B cell (primary cell): ENCODE data around the gene SLC37A1. TPM values are rescaled to one million over a fixed set of nuclear protein-coding genes. Genes with fewer than 3 reads are reported as not detected.

Source experiments
- ATAC-seq: fragments of 200-7000 bp; cut with Tn5 transposase; one replicate; pipeline ENCODE4 v1.10.0; 2021; ENCODE audit warnings: low read depth, mild to moderate bottlenecking, moderate number of reproducible peaks, moderate library complexity
- CTCF ChIA-PET: fragments of 350-600 bp; sonication (Branson Sonifier 250); formaldehyde crosslinking; loops from one replicate; lab custom pipeline; 2021; ENCODE audit warnings: antibody characterized with exemption, inconsistent platforms; lab: Charles Lee
- POLR2A ChIA-PET: fragments of 350-600 bp; sonication (Branson Sonifier 250); formaldehyde crosslinking; loops from one replicate; lab custom pipeline; 2021; ENCODE audit warnings: antibody characterized with exemption; lab: Charles Lee
- DNase-seq: peaks from one replicate; pipeline ENCODE4 v3.0.0; 2013
- H2AFZ ChIP-seq: 2 replicates; pipeline ENCODE4 v1.6.1; 2012; ENCODE audit warnings: mild to moderate bottlenecking, low read depth, low read length; ENCODE audit not compliant: insufficient read depth, poor library complexity, severe bottlenecking
- H3K27ac ChIP-seq, 2 donors: 1 replicate in 1 of 2; 2 replicates in 1 of 2; pipeline ENCODE4 v1.5.1; 2012 to 2013; ENCODE audit warnings: low read length in 2 of 2, mild to moderate bottlenecking in 2 of 2, moderate library complexity in 1 of 2
- H3K27me3 ChIP-seq, 4 experiments: fragments of 200-600 bp in 1 of 4; sonication (generic) in 1 of 4; replicated peaks in 1 of 4; 1 replicate in 2 of 4; 2 replicates in 2 of 4; pipeline versions ENCODE4 v1.6.1 to v1.7.0; 2013 to 2016; ENCODE audit warnings: low read length in 3 of 4, mild to moderate bottlenecking in 2 of 4, mixed read lengths in 1 of 4, moderate library complexity in 1 of 4; ENCODE audit not compliant: insufficient read depth in 4 of 4, control insufficient read depth in 3 of 4; ENCODE audit errors: control extremely low read depth in 1 of 4
- H3K36me3 ChIP-seq, 2 experiments: replicated peaks in 1 of 2; 1 replicate in 1 of 2; 2 replicates in 1 of 2; pipeline versions ENCODE4 v1.6.1 to v1.7.1; 2013; ENCODE audit warnings: low read length in 1 of 2; ENCODE audit not compliant: insufficient read depth in 2 of 2, control insufficient read depth in 1 of 2; ENCODE audit errors: control extremely low read depth in 1 of 2, extremely low read depth in 1 of 2
- H3K4me1 ChIP-seq, 2 donors: fragments of 200-600 bp in 1 of 2; sonication (generic) in 1 of 2; 1 replicate in 1 of 2; 2 replicates in 1 of 2; pipeline versions ENCODE4 v1.5.1 to v1.6.1; 2013 to 2017; ENCODE audit warnings: low read length in 2 of 2; ENCODE audit not compliant: control insufficient read depth in 2 of 2, insufficient read depth in 2 of 2
- H3K4me2 ChIP-seq: replicated peaks from 2 replicates; pipeline ENCODE3; 2012; ENCODE audit warnings: mild to moderate bottlenecking, low read depth, low read length; ENCODE audit not compliant: poor library complexity, severe bottlenecking
- H3K4me3 ChIP-seq, 5 experiments: fragments of 200-600 bp in 1 of 5; sonication (generic) in 1 of 5; 1 replicate in 3 of 5; 2 replicates in 2 of 5; pipeline versions ENCODE4 v1.5.1 to v1.7.0; 2011 to 2016; ENCODE audit warnings: low read length in 4 of 5, mild to moderate bottlenecking in 4 of 5, low read depth in 2 of 5, control low read depth in 1 of 5, moderate library complexity in 1 of 5; ENCODE audit not compliant: insufficient read depth in 1 of 5; ENCODE audit errors: control extremely low read depth in 1 of 5, extremely low read depth in 1 of 5
- H3K79me2 ChIP-seq: fragments of 200-600 bp; sonication (generic); one replicate; pipeline ENCODE4 v1.6.0; 2016; ENCODE audit warnings: low read length; ENCODE audit not compliant: control insufficient read depth, insufficient read depth
- H3K9ac ChIP-seq: fragments of 200-600 bp; sonication (generic); 2 replicates; pipeline ENCODE4 v1.6.1; 2017; ENCODE audit warnings: mild to moderate bottlenecking, low read length, moderate library complexity
- H3K9me3 ChIP-seq, 3 donors: one replicate each; pipeline versions ENCODE4 v1.6.1 to v1.7.1; 2013; ENCODE audit warnings: low read length in 2 of 3; ENCODE audit not compliant: control insufficient read depth in 2 of 3, insufficient read depth in 1 of 3; ENCODE audit errors: control extremely low read depth in 1 of 3
- H4K20me1 ChIP-seq: 2 replicates; pipeline ENCODE4 v1.6.0; 2012; ENCODE audit warnings: mild to moderate bottlenecking, low read length; ENCODE audit not compliant: insufficient read depth, control insufficient read depth, poor library complexity, severe bottlenecking
- H3K27ac Mint-ChIP-seq: one replicate; pipeline ENCODE4 v1.8.0; 2021; ENCODE audit warnings: mixed read lengths
- H3K27me3 Mint-ChIP-seq: one replicate; pipeline ENCODE4 v1.8.0; 2021; ENCODE audit warnings: mixed read lengths
- H3K4me1 Mint-ChIP-seq: one replicate; pipeline ENCODE4 v1.8.0; 2021; ENCODE audit warnings: mixed read lengths
- H3K4me3 Mint-ChIP-seq: one replicate; pipeline ENCODE4 v1.8.0; 2021; ENCODE audit warnings: mixed read lengths
- H3K9me3 Mint-ChIP-seq: one replicate; pipeline ENCODE4 v1.8.0; 2022; ENCODE audit warnings: mixed read lengths; ENCODE audit not compliant: insufficient read depth
- CTCF ChIP-seq: fragments of 200-600 bp; IDR thresholded peaks from one replicate; pipeline ENCODE4 v1.8.0; 2022; ENCODE audit warnings: antibody characterized with exemption, mild to moderate bottlenecking
- EZH2 ChIP-seq: IDR thresholded peaks from 2 replicates; pipeline ENCODE4 v1.6.1; 2012; ENCODE audit warnings: borderline replicate concordance, low read depth, mild to moderate bottlenecking, moderate library complexity, low read length; ENCODE audit not compliant: insufficient read depth, poor library complexity, severe bottlenecking
- WGBS: methylation state at CpG from one replicate; pipeline ENCODE4 v1.1.5; 2013; ENCODE audit warnings: missing lambda C conversion rate; ENCODE audit not compliant: insufficient coverage; 5-methylcytosine and 5-hydroxymethylcytosine counted together
- intact Hi-C: fragments of 100-400 bp; cut with micrococcal nuclease; formaldehyde crosslinking; loops from one replicate; pipeline ENCODE4 v1.10.0; 2022
- polyA plus RNA-seq: library from polyadenylated mRNA; depleted of rRNA; stranded (reverse); fragments of >200 nt; gene quantifications from 2 replicates; pipeline ENCODE4 v1.2.3, GENCODE V29; 2012
- total RNA-seq, 2 donors: library from RNA; stranded (reverse); fragments of 120-200 nt in 1 of 2; gene quantifications; 1 replicate in 1 of 2; 2 replicates in 1 of 2; pipeline versions ENCODE4 v1.2.3 to v1.2.4, GENCODE V29; 2013 to 2022

Gene SLC37A1
- total and polyA plus RNA-seq, 2 donors (not counting 1 experiment from before 2014, with no cell fraction given): 38.1 to 60.2 TPM

- DNase-seq: no peak
- Histone ChIP-seq H3K79me2 (no peaks in the 10 kb centered on the region), H3K4me3 (no peak overlapping the region), H3K27ac (no peak overlapping the region), H3K27me3 (peaks cover 0 to 18% (median under 1%) of the 10 kb centered on the region in 4 experiments), H3K4me1 (peaks cover 0 to 3% of the 10 kb centered on the region in 2 donors), H3K4me2 (no peak overlapping the region), H3K9ac (no peak overlapping the region), H3K36me3 (no peaks in the 10 kb centered on the region), H4K20me1 (no peaks in the 10 kb centered on the region), H2AFZ (no peak overlapping the region), H3K9me3 (no peaks in the 10 kb centered on the region)
- intact Hi-C loops: no loop called here
- no peak for TF ChIP-seq CTCF
- TF ChIP-seq EZH2: no peak
- H3K27me3 Mint-ChIP-seq: peaks cover 50% of the 10 kb centered on the region
- POLR2A ChIA-PET: no interaction called here
- H3K27ac Mint-ChIP-seq: no peak overlapping the region
- H3K4me3 Mint-ChIP-seq: no peak overlapping the region
- 76% methylated on average over 6 of the region's 7 CpGs for WGBS
- no peaks in the 10 kb centered on the region for H3K9me3 Mint-ChIP-seq
- CTCF ChIA-PET: no interaction called here
- no peaks in the 10 kb centered on the region for H3K4me1 Mint-ChIP-seq
- no peak for ATAC-seq
These were observed 110.0 kb downstream of the SLC37A1 start for GRCh38 chr21:42623694-42624093.

- TF ChIP-seq EZH2 (no peak), CTCF (no peak)
- ATAC-seq: no peak
- Histone ChIP-seq H4K20me1 (no peaks in the 10 kb centered on the region), H3K36me3 (no peaks in the 10 kb centered on the region), H3K79me2 (no peaks in the 10 kb centered on the region), H3K9ac (no peak overlapping the region), H3K27me3 (peaks cover 0 to 17% (median 0%) of the 10 kb centered on the region in 4 experiments), H2AFZ (no peak overlapping the region), H3K4me2 (no peak overlapping the region), H3K9me3 (no peaks in the 10 kb centered on the region), H3K27ac (no peak overlapping the region), H3K4me1 (peaks cover 0 to 3% of the 10 kb centered on the region in 2 donors), H3K4me3 (no peak overlapping the region)
- CTCF ChIA-PET: no interaction called here
- POLR2A ChIA-PET: interaction anchor here (0.6 kb wide), 1 partner anchor 181 kb away, joined by 3 read pairs; no protein-coding TSS in a partner anchor
- peaks cover 45% of the 10 kb centered on the region for H3K27me3 Mint-ChIP-seq
- 35% methylated on average over 9 of the region's 13 CpGs for WGBS
- H3K27ac Mint-ChIP-seq: no peak overlapping the region
- no peak for DNase-seq
- no peaks in the 10 kb centered on the region for H3K9me3 Mint-ChIP-seq
- H3K4me1 Mint-ChIP-seq: no peaks in the 10 kb centered on the region
- H3K4me3 Mint-ChIP-seq: no peak overlapping the region
- intact Hi-C loops: no loop called here
These were observed 110.6 kb downstream of the SLC37A1 start for GRCh38 chr21:42624095-42624790.
